K562 (cell line): ENCODE results near the gene EVI5L. TPM values are rescaled to one million over a fixed set of nuclear protein-coding genes. Genes with fewer than 3 reads are reported as not detected.

Experiments used
- CC2D1A ChIP-seq: fragments of 450-650 bp; IDR thresholded peaks from 2 replicates; pipeline ENCODE4 v1.6.1; 2017; ENCODE audit warnings: mild to moderate bottlenecking
- ELF4 ChIP-seq: fragments of 450-650 bp; formaldehyde crosslinking; IDR thresholded peaks from 2 replicates; pipeline ENCODE4 v1.4.0; 2022; ENCODE audit warnings: missing genetic modification characterization
- HBP1 ChIP-seq: fragments of 450-650 bp; formaldehyde crosslinking; IDR thresholded peaks from 2 replicates; pipeline ENCODE4 v1.4.0; 2022; ENCODE audit warnings: missing genetic modification characterization
- HDGF ChIP-seq: fragments of 450-650 bp; IDR thresholded peaks from 2 replicates; pipeline ENCODE4 v1.6.1; 2016
- HMGN3 ChIP-seq: IDR thresholded peaks from 2 replicates; pipeline ENCODE4 v1.6.1; 2011; ENCODE audit warnings: borderline replicate concordance, low read depth, mild to moderate bottlenecking, mixed read lengths, low read length; ENCODE audit not compliant: insufficient read length; ENCODE audit errors: extremely low read depth
- NRF1 ChIP-seq, 2 experiments: fragments of 450-650 bp; IDR thresholded peaks in 1 of 2; conservative IDR thresholded peaks in 1 of 2; 2 replicates each; pipeline ENCODE4 v1.6.1; 2014; ENCODE audit warnings: mild to moderate bottlenecking in 2 of 2
- RBM34 ChIP-seq: fragments of 200-400 bp; formaldehyde crosslinking; IDR thresholded peaks from 2 replicates; pipeline ENCODE4 v1.6.1; 2018; ENCODE audit warnings: low read length, borderline replicate concordance; ENCODE audit not compliant: insufficient read depth
- TFAP4 ChIP-seq: sonication (generic); formaldehyde crosslinking; IDR thresholded peaks from 2 replicates; pipeline ENCODE4 v1.8.0; 2022; ENCODE audit warnings: missing genetic modification reagents, mild to moderate bottlenecking, moderate library complexity, borderline replicate concordance
- THAP7 ChIP-seq: fragments of 250-450 bp; sonication (Bioruptor Pico); IDR thresholded peaks from 2 replicates; pipeline ENCODE4 v1.5.0; 2021
- THRB ChIP-seq: fragments of 450-650 bp; formaldehyde crosslinking; conservative IDR thresholded peaks from 2 replicates; pipeline ENCODE4 v1.4.0; 2022; ENCODE audit warnings: mild to moderate bottlenecking, missing genetic modification characterization
- polyA plus RNA-seq, 8 experiments: library from polyadenylated mRNA; depleted of rRNA in 4 of 8; stranded (reverse) in 5 of 8; unstranded in 3 of 8; fragments of >200 nt; fragmentation: Nextera tagmentation in 2 of 8; fragmentation: Illumina TruSeq in 1 of 8; extraction: Ambion mirVana in 2 of 8; extraction: Trizol in 1 of 8; gene quantifications; 2 replicates each; pipeline versions ENCODE4 v1.2.1 to v1.2.3, GENCODE V29; 2011 to 2014; ENCODE audit warnings: inconsistent platforms in 1 of 8, missing spikeins in 1 of 8
- total RNA-seq, 7 experiments: library from RNA; depleted of rRNA in 6 of 7; stranded (reverse); fragments of >200 nt in 6 of 7; fragmentation: Illumina TruSeq in 2 of 7; extraction: Trizol in 2 of 7; gene quantifications; 2 replicates each; pipeline versions ENCODE4 v1.2.1 to v1.2.3, GENCODE V29; 2011 to 2021; ENCODE audit warnings: low replicate concordance in 1 of 7

Gene EVI5L
- total and polyA plus RNA-seq, 9 of the 15 experiments (the other 6 are each of a cell fraction or from before 2014, with no cell fraction given): 0.69 to 1.8 (median 1.2) TPM; not detected in 2

- 0 out of 4 replicates have a peak, but pooled peaks of 1 of the 2 experiments have one; percentile 25 for TF ChIP-seq NRF1 (conservative IDR thresholded peaks at IDR 0.05 in 1 of 2, IDR thresholded peaks at IDR 0.05 in 1 of 2)
- TF ChIP-seq THRB: peak; percentile 57; the same call in 1 of the 2 replicates
- TF ChIP-seq HMGN3: peak; percentile 47
- no peak for TF ChIP-seq CC2D1A
- TF ChIP-seq HDGF: peak; percentile 42; the same call in 1 of the 2 replicates
- no peak for TF ChIP-seq RBM34
- TF ChIP-seq TFAP4 (CRISPR knock-in tag): no peak
- TF ChIP-seq THAP7 (CRISPR knock-in tag): 0 out of 2 replicates have a peak, but pooled peaks have one; percentile 54
- TF ChIP-seq HBP1 (CRISPR knock-in tag): 0 out of 2 replicates have a peak, but pooled peaks have one; percentile 40
- TF ChIP-seq ELF4 (CRISPR knock-in tag): 0 out of 2 replicates have a peak, but pooled peaks have one; percentile 41
- TF ChIP-seq, all 486 proteins: peak for 15
Measured at GRCh38 chr19:7869910-7870511, 40.0 kb downstream of the EVI5L start (continued).
